Rectal smooth muscle tissue (tissue), 1 donor: ENCODE data around the gene HPCAL1.

Experiments used
- H3K27ac ChIP-seq: one replicate; pipeline ENCODE4 v1.7.0; 2013; ENCODE audit warnings: low read depth, low read length, inconsistent platforms
- H3K27me3 ChIP-seq: one replicate; pipeline ENCODE4 v1.7.0; 2013; ENCODE audit warnings: low read length; ENCODE audit not compliant: control insufficient read depth, insufficient read depth
- H3K36me3 ChIP-seq: one replicate; pipeline ENCODE4 v1.7.0; 2013; ENCODE audit warnings: low read length; ENCODE audit not compliant: control insufficient read depth, insufficient read depth
- H3K4me1 ChIP-seq: one replicate; pipeline ENCODE4 v1.7.0; 2013; ENCODE audit warnings: low read length; ENCODE audit not compliant: control insufficient read depth, insufficient read depth
- H3K4me3 ChIP-seq: one replicate; pipeline ENCODE4 v1.7.0; 2013; ENCODE audit warnings: low read length
- H3K9ac ChIP-seq: one replicate; pipeline ENCODE4 v1.7.0; 2013; ENCODE audit warnings: low read length

HPCAL1 gene

GRCh38 chr2:10302479-10303180, at the start of gene HPCAL1:
Gene HPCAL1 (plus strand): TSS chr2:10302904. CDS start chr2:10419758, 116,854 bp downstream.
- Histone ChIP-seq H3K9ac (peak within 1 kb of the TSS; percentile 57), H3K4me1 (peaks cover 9% of the 10 kb centered on the region), H3K27me3 (no peaks in the 10 kb centered on the region), H3K36me3 (no peaks in the 10 kb centered on the region), H3K4me3 (peak within 1 kb of the TSS; percentile 72), H3K27ac (peak within 1 kb of the TSS; percentile 63)

- H3K4me3 ChIP-seq, result no peak overlapping the region
- no peak overlapping the region for H3K27ac ChIP-seq
- no peaks in the 10 kb centered on the region for H3K36me3 ChIP-seq
- no peak overlapping the region for H3K9ac ChIP-seq
- H3K27me3 ChIP-seq, result no peaks in the 10 kb centered on the region
- H3K4me1 ChIP-seq, result no peaks in the 10 kb centered on the region
Measured at GRCh38 chr2:10253596-10254372, 48.9 kb upstream of the HPCAL1 start.

GRCh38 chr2:10254373-10255188, 48.1 kb upstream of the HPCAL1 start:
- Histone ChIP-seq H3K4me1 (no peaks in the 10 kb centered on the region), H3K27ac (no peak overlapping the region), H3K9ac (no peak overlapping the region), H3K36me3 (no peaks in the 10 kb centered on the region), H3K4me3 (no peak overlapping the region), H3K27me3 (no peaks in the 10 kb centered on the region)

GRCh38 chr2:10255189-10256030, 47.3 kb upstream of the HPCAL1 start:
- Histone ChIP-seq H3K27me3 (no peaks in the 10 kb centered on the region), H3K36me3 (no peaks in the 10 kb centered on the region), H3K4me3 (no peak overlapping the region), H3K4me1 (no peaks in the 10 kb centered on the region), H3K9ac (no peak overlapping the region), H3K27ac (no peak overlapping the region)

- no peak overlapping the region for H3K4me3 ChIP-seq
- no peaks in the 10 kb centered on the region for H3K36me3 ChIP-seq
- no peaks in the 10 kb centered on the region for H3K4me1 ChIP-seq
- no peak overlapping the region for H3K9ac ChIP-seq
- no peaks in the 10 kb centered on the region for H3K27me3 ChIP-seq
- no peak overlapping the region for H3K27ac ChIP-seq
Measured at GRCh38 chr2:10256031-10256514, 46.6 kb upstream of the HPCAL1 start.

GRCh38 chr2:10256515-10257031, 46.1 kb upstream of the HPCAL1 start:
- H3K36me3 ChIP-seq, result no peaks in the 10 kb centered on the region
- no peaks in the 10 kb centered on the region for H3K27me3 ChIP-seq
- H3K27ac ChIP-seq, result no peak overlapping the region
- H3K4me1 ChIP-seq, result no peaks in the 10 kb centered on the region
- H3K9ac ChIP-seq, result no peak overlapping the region
- H3K4me3 ChIP-seq, result no peak overlapping the region

GRCh38 chr2:10257036-10257435, 45.7 kb upstream of the HPCAL1 start:
- Histone ChIP-seq H3K27ac (no peak overlapping the region), H3K27me3 (no peaks in the 10 kb centered on the region), H3K4me1 (no peaks in the 10 kb centered on the region), H3K9ac (no peak overlapping the region), H3K4me3 (no peak overlapping the region), H3K36me3 (no peaks in the 10 kb centered on the region)

GRCh38 chr2:10257500-10258147, 45.1 kb upstream of the HPCAL1 start:
- H3K27me3 ChIP-seq, result no peaks in the 10 kb centered on the region
- H3K4me3 ChIP-seq, result no peak overlapping the region
- no peak overlapping the region for H3K27ac ChIP-seq
- H3K9ac ChIP-seq, result no peak overlapping the region
- no peaks in the 10 kb centered on the region for H3K4me1 ChIP-seq
- no peaks in the 10 kb centered on the region for H3K36me3 ChIP-seq

- no peak overlapping the region for H3K9ac ChIP-seq
- no peak overlapping the region for H3K27ac ChIP-seq
- H3K4me3 ChIP-seq, result no peak overlapping the region
- H3K4me1 ChIP-seq, result no peaks in the 10 kb centered on the region
- no peaks in the 10 kb centered on the region for H3K27me3 ChIP-seq
- H3K36me3 ChIP-seq, result no peaks in the 10 kb centered on the region
Measured at GRCh38 chr2:10258326-10258725, 44.4 kb upstream of the HPCAL1 start.

- H3K4me1 ChIP-seq, result no peaks in the 10 kb centered on the region
- no peak overlapping the region for H3K9ac ChIP-seq
- H3K36me3 ChIP-seq, result no peaks in the 10 kb centered on the region
- H3K27ac ChIP-seq, result no peak overlapping the region
- no peaks in the 10 kb centered on the region for H3K27me3 ChIP-seq
- no peak overlapping the region for H3K4me3 ChIP-seq
Measured at GRCh38 chr2:10258726-10259125, 44.0 kb upstream of the HPCAL1 start.

- no peak overlapping the region for H3K9ac ChIP-seq
- no peak overlapping the region for H3K4me3 ChIP-seq
- H3K27me3 ChIP-seq, result no peaks in the 10 kb centered on the region
- no peaks in the 10 kb centered on the region for H3K4me1 ChIP-seq
- H3K27ac ChIP-seq, result no peak overlapping the region
- no peaks in the 10 kb centered on the region for H3K36me3 ChIP-seq
Measured at GRCh38 chr2:10260130-10260529, 42.6 kb upstream of the HPCAL1 start.
